Lower leg skin (tissue), 4 donors: ENCODE data around the gene DCLRE1A. TPM values are rescaled to one million over a fixed set of nuclear protein-coding genes. Genes with fewer than 3 reads are reported as not detected.
A peak's percentile ranks its signal among the peaks of the same experiment; 100 is the strongest.

Experiments
- DNase-seq, 2 donors: peaks; one replicate each; pipeline ENCODE4 v3.0.0-alpha.2; 2019; ENCODE audit warnings: low spot score in 2 of 2
- H3K4me3 ChIP-seq: fragments of 200-600 bp; sonication (generic); 2 replicates; pipeline ENCODE4 v1.5.1; 2017; ENCODE audit warnings: mild to moderate bottlenecking, low read depth; ENCODE audit not compliant: poor library complexity, severe bottlenecking
- CTCF ChIP-seq, 3 donors: fragments of 450-650 bp; IDR thresholded peaks; one replicate each; pipeline ENCODE4 v1.5.1; 2016; ENCODE audit warnings: antibody characterized with exemption in 3 of 3, mild to moderate bottlenecking in 3 of 3, moderate library complexity in 2 of 3
- POLR2A ChIP-seq, 2 donors: fragments of 450-650 bp; IDR thresholded peaks; one replicate each; pipeline ENCODE4 v1.6.1; 2016 to 2017; ENCODE audit warnings: antibody characterized with exemption in 2 of 2, mild to moderate bottlenecking in 1 of 2, moderate library complexity in 1 of 2
- WGBS, 2 donors: methylation state at CpG; one replicate each; pipeline ENCODE4 v1.1.5; 2018; 5-methylcytosine and 5-hydroxymethylcytosine counted together
- intact Hi-C: fragments of 100-400 bp; cut with DNase I; formaldehyde crosslinking; loops from one replicate; pipeline ENCODE4 v1.15.0; 2023; ENCODE audit warnings: low total_unique reads
- total RNA-seq, 4 donors: library from RNA; depleted of rRNA; stranded (reverse); fragments of >200 nt; gene quantifications; one replicate each; pipeline ENCODE4 v1.1.0, GENCODE V29; 2016

Gene DCLRE1A
- total RNA-seq, 4 donors from 2014 or later = 2.1 to 5.5 (median 3.8) TPM

- intact Hi-C loops = no loop called here
- no peak for TF ChIP-seq POLR2A (IDR thresholded peaks at IDR 0.05)
- TF ChIP-seq CTCF (IDR thresholded peaks at IDR 0.05) = no peak
- WGBS, 2 donors = 48 to 50% methylated on average over 1 of the region's 1 CpG
- no peak for DNase-seq
- H3K4me3 ChIP-seq = no peak overlapping the region
These were observed 2.7 kb upstream of the DCLRE1A start for GRCh38 chr10:113856563-113856962.

DNA sequence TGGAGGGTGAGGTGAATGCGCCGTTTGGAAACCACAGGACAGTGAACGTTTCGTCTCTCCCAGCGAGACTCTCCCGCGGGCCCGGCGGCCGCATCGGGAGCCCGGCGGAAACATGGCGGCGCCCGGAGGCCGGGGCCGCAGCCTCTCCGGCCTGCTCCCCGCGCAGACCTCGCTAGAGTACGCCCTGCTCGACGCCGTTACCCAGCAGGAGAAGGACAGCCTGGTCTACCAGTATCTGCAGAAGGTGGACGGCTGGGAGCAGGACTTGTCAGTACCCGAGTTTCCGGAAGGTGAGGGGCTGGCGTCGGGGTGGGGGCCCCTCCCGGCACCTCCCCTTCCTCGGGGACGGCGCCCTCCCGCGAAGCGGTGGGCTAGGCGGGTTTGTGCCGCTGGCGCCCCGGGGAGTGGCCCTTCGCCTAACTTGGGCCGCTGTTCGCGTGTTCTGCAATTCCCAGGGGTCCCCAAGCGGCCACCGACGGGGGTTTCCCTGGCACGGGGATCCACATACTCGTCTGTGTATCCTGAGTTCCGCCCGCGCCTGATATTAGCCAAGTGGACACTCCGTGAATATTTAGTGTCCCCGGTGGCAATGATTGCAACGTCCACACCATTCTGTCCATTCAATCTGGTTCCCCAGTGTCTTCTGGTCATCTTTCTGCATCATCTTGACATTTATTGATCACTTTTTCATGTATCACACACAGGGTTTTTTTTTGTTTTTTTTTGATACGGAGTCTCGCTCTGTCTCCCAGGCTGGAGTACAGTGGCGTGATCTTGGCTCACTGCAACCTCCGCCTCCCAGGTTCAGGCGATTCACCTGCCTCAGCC lies 1.1 kb upstream of the DCLRE1A start:
- TF ChIP-seq CTCF (IDR thresholded peaks at IDR 0.05) (no peak), POLR2A (IDR thresholded peaks at IDR 0.05) (no peak)
- 2% methylated on average over 51 to 57 of the region's 62 CpGs for WGBS, 2 donors
- H3K4me3 ChIP-seq = peak overlapping the region; percentile 78
- DNase-seq = peak; percentile 31 to 92
- intact Hi-C loops = no loop called here

DNA sequence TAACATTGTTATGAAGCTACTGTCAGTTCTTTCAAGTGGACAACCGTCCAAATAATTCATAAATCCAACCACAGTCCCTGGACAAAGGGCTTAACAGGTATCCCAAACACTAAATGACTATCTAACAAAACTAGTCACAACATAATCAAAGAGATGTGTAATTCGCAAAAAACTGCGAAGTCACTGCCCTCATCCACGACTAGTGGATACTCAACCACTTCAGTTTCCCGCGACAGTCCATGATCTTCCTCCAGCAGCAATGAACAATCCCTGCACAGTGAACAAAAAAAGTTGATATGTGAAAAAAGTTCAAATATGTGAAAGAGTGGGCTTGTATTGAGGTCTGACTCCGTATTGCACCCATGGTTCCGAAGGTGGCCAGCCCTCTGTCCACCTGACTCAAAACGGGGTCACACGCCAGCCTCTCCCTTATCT lies 287 bp downstream of the DCLRE1A start:
- DNase-seq = no peak
- peak overlapping the region; percentile 78 for H3K4me3 ChIP-seq
- 13 to 24% methylated on average over 10 of the region's 10 CpGs for WGBS, 2 donors
- no peak for TF ChIP-seq CTCF (IDR thresholded peaks at IDR 0.05)
- no peak for TF ChIP-seq POLR2A (IDR thresholded peaks at IDR 0.05)
- intact Hi-C loops = no loop called here

GRCh38 chr10:113849946-113850345 lies 3.9 kb downstream of the DCLRE1A start:
- 88 to 93% methylated on average over 7 of the region's 7 CpGs for WGBS, 2 donors
- no peak for DNase-seq
- H3K4me3 ChIP-seq = no peak overlapping the region
- TF ChIP-seq POLR2A (IDR thresholded peaks at IDR 0.05) (no peak), CTCF (IDR thresholded peaks at IDR 0.05) (no peak)
- intact Hi-C loops = no loop called here

DNA sequence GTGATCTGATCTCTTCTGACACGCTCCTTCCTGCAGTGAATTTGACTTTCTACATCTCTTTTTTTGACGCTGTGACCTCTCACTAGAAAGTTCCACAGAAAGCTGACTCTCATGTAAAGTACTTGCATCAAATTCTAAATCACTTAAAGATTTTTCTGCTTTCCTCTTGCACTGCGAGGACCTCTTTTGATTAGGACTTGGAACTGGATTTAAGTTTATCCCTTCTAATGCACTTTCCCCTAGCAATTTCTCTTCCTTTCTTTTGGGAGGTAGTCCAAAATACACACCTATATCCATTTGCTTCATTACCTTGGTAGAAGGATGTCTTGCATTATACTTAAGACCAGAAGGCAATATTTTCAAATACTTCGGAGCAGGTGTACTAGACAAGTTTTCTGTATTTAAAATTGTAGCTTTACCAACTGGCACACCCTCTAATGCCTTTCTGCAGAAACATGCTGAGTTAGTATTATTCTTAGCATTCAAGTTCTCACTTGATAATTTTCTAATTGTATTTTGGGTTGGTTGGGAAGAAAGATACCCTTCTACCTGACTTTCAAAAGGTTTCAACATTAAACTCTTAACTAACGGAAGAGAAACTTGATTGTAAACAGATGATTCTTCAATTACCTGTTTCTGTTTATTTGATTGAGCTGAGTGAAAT lies 4.6 kb downstream of the DCLRE1A start:
- WGBS, 2 donors = 78 to 79% methylated on average over 5 of the region's 5 CpGs
- intact Hi-C loops = no loop called here

More for the DNA sequence above, 4.6 kb downstream of the DCLRE1A start:
- no peak for TF ChIP-seq POLR2A (IDR thresholded peaks at IDR 0.05)
- no peak for TF ChIP-seq CTCF (IDR thresholded peaks at IDR 0.05)
- no peak overlapping the region for H3K4me3 ChIP-seq
- no peak for DNase-seq
